K562 (cell line): ENCODE results near the gene NUB1. TPM values are rescaled to one million over a fixed set of nuclear protein-coding genes. Genes with fewer than 3 reads are reported as not detected.

ENCODE experiments used
- GTF2E2 ChIP-seq: fragments of 200-800 bp; sonication (Bioruptor generic); IDR thresholded peaks from 2 replicates; pipeline ENCODE4 v1.6.1; 2016; ENCODE audit warnings: missing genetic modification characterization, missing compliant biosample characterization
- L3MBTL2 ChIP-seq: fragments of 450-650 bp; IDR thresholded peaks from 2 replicates; pipeline ENCODE4 v1.6.1; 2016; ENCODE audit warnings: mild to moderate bottlenecking, moderate library complexity
- RBM14 ChIP-seq: fragments of 200-400 bp; formaldehyde crosslinking; IDR thresholded peaks from 2 replicates; pipeline ENCODE4 v1.6.1; 2018; ENCODE audit warnings: low read depth, mild to moderate bottlenecking, low read length, moderate library complexity, borderline replicate concordance; ENCODE audit not compliant: insufficient read depth
- ZNF184 ChIP-seq: sonication (generic); formaldehyde crosslinking; IDR thresholded peaks from 2 replicates; pipeline ENCODE4 v1.5.0; 2020; ENCODE audit warnings: missing genetic modification reagents
- ZNF318 ChIP-seq, 2 experiments: fragments of 450-650 bp; IDR thresholded peaks; 2 replicates each; pipeline ENCODE4 v1.6.1; 2016; ENCODE audit warnings: mild to moderate bottlenecking in 2 of 2, borderline replicate concordance in 1 of 2, low read depth in 1 of 2, moderate library complexity in 1 of 2
- polyA plus RNA-seq, 8 experiments: library from polyadenylated mRNA; depleted of rRNA in 4 of 8; stranded (reverse) in 5 of 8; unstranded in 3 of 8; fragments of >200 nt; fragmentation: Nextera tagmentation in 2 of 8; fragmentation: Illumina TruSeq in 1 of 8; extraction: Ambion mirVana in 2 of 8; extraction: Trizol in 1 of 8; gene quantifications; 2 replicates each; pipeline versions ENCODE4 v1.2.1 to v1.2.3, GENCODE V29; 2011 to 2014; ENCODE audit warnings: inconsistent platforms in 1 of 8, missing spikeins in 1 of 8
- total RNA-seq, 7 experiments: library from RNA; depleted of rRNA in 6 of 7; stranded (reverse); fragments of >200 nt in 6 of 7; fragmentation: Illumina TruSeq in 2 of 7; extraction: Trizol in 2 of 7; gene quantifications; 2 replicates each; pipeline versions ENCODE4 v1.2.1 to v1.2.3, GENCODE V29; 2011 to 2021; ENCODE audit warnings: low replicate concordance in 1 of 7

The NUB1 gene
- total and polyA plus RNA-seq, 9 of the 15 experiments (the other 6 are each of a cell fraction or from before 2014, with no cell fraction given): 43.2 to 159 (median 85.2) TPM

- TF ChIP-seq ZNF318 (IDR thresholded peaks at IDR 0.05; ENCODE audit: borderline replicate concordance in 1 of 2, low read depth in 1 of 2) (no peak), ZNF184 (CRISPR knock-in tag) (no peak), GTF2E2 (tag) (no peak), L3MBTL2 (no peak), RBM14 (no peak)
Observed at GRCh38 chr7:151349507-151349853, 7.9 kb downstream of the NUB1 start (continued).
